ENCODE measurements around the gene RCC2.

RCC2 gene

DNA sequence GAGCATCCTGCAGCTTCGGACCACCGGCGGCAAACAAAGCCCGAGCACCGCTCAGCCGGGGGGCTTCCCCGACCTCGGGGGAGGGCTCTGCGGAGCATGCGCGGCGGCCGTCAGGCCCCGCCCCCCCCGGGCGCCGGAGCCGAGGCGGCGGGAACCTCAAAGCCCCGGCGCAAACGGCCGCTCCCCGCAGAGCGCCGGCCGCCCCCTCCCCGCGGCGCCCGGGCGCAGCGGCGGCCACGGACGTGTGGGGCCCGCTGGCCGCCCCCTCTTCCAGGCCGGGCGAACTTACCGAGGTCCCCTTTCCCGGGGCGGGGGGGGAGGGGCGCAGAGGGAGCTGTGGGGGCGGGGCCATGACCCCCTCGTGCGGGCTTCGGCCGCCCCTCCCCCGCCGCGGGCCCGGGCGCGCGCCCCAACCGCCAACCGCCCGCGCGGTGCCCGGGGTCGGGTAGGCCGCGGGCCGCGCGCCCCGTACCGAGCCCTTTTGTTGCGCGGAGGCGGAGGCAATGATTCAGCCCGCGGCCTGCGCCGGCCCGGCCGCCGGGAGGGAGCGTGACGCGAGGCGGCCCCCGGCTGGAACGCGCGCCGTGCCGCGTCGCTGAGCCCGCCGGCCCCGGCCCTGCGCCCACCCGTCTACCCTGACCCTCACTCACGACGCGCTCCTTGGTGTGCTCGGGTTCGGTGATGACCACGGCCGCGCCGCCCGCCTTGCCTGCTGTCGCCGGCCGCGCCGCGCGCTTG is 1.7 kb downstream of the RCC2 start:
- peak; percentile 10; the same call in 1 of the 2 replicates for TF ChIP-seq POLR2A (IDR thresholded peaks at IDR 0.05; ENCODE audit: low read depth, low read length)
- FAIRE-seq, result no peak
- no peak for DNase-seq (ENCODE audit: insufficient read length, low spot score)

DNA sequence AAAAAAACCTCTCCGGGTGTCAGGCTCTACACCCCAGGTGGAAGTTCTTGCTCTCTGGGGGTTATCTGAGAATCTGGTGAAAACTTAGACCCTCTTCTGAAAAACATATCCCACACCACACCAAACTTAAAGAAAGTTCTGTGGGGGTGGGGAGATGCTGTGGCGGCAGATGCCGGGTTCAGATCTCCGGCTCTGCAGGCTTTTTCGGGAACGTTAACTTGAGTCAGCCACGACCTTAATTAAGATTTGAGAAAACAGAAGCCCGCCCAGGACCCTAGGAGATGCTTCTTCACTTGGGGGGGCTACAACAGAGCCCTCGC is 2.3 kb downstream of the RCC2 start:
- FAIRE-seq (no peak), DNase-seq (ENCODE audit: insufficient read length, low spot score) (no peak)
- no peak for TF ChIP-seq POLR2A (IDR thresholded peaks at IDR 0.05; ENCODE audit: low read depth, low read length)

DNA sequence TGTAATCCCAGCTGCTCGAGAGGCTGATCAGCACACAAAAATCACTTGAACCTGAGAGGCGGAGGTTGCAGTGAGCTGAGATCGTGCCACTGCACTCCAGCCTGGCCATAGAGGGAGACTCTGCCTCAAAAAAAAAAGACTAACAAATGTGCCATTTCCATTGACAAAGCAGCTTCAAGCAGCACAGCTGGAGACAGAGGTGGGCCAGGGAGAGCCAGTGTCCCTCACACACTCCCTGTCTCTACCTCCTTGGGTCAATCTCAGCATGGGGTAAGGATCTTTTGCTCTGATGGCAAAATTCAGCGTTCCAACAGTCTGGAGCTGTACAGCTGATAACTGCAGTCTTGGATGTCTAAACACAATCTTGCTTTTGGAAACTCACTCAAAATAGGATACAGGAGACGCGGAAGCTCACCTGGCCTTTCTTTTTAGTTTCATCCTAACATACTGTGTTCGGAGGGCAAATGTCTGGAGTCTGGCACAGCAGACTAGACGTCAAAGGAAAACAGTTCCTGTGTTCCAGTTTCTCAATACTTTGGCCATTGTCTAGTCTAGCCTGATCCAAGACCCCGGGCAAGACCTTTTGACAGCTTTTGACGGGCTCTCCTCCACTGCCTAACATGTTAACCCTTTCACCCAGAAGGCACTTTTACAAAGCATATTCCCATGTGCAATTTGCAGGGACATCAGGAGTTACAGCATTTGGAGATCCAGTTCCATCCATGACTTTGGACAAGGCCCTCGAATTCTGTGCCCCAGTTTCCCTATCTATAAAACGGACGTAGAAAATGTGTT is 2.9 kb downstream of the RCC2 start:
- FAIRE-seq (no peak), DNase-seq (ENCODE audit: insufficient read length, low spot score) (no peak)
- no peak for TF ChIP-seq POLR2A (IDR thresholded peaks at IDR 0.05; ENCODE audit: low read depth, low read length)

DNA sequence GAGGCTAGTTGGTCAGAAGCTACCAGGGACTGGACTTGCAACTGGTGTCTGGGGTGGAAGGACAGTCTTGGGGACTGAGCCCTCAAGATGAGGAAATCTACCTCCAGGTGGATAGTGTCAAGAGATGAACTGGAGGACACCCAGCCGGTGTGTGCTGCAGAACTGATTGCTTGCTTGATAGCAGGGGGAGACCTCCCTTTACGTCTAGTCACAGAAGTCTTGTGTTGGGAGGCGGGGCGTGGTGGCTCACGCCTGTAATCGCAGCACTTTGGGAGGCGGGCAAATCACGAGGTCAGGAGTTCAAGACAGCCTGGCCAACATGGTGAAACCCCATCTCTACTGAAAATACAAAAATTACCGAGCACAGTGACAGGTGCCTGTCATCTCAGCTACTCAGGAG is 4.9 kb downstream of the RCC2 start:
- DNase-seq (ENCODE audit: insufficient read length, low spot score) (no peak), FAIRE-seq (no peak)

DNA sequence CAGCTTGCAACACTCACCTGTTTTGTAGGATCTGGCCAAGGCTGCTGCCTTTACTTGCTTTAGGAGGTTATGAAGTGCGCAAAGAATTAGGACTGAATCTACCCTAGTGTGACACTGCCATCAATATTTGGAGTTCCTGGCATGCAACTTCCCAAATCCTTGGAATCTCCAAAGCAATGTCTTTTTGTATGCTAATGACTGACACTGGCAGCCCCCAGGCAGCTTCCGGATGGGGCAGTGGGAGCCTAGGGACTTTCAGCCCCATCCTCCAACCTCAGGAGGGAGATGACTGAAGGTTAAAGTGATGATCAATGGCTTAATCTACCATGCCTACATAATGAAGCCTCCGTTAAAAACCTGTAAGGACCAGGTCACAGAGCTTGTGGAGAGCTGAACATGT is 5.5 kb downstream of the RCC2 start:
- DNase-seq (ENCODE audit: insufficient read length, low spot score), result no peak
- no peak for FAIRE-seq
- TF ChIP-seq POLR2A (IDR thresholded peaks at IDR 0.05; ENCODE audit: low read depth, low read length), result no peak

More for the DNA sequence above, 4.9 kb downstream of the RCC2 start:
- no peak for TF ChIP-seq POLR2A (IDR thresholded peaks at IDR 0.05; ENCODE audit: low read depth, low read length)

DNA sequence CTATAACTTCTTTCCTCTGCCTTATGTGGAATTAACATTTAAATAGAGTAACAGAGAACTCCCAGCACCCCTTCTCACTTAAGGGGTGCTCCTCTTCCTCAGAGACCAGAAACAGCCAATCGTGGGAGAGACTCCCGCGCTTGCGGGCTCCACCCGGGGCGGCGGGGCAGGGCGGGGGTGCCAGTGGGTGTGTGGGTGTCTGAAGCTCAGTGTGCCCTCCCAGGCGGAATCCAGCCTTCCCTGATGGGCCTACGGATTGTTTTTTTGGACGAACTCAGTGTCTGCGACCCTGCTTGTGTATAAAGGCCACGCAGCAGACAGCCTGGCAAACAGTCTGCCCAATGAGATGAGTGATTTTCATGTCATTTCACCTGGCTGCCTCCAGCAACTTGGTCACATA is 6.2 kb downstream of the RCC2 start:
- no peak for DNase-seq (ENCODE audit: insufficient read length, low spot score)

DNA sequence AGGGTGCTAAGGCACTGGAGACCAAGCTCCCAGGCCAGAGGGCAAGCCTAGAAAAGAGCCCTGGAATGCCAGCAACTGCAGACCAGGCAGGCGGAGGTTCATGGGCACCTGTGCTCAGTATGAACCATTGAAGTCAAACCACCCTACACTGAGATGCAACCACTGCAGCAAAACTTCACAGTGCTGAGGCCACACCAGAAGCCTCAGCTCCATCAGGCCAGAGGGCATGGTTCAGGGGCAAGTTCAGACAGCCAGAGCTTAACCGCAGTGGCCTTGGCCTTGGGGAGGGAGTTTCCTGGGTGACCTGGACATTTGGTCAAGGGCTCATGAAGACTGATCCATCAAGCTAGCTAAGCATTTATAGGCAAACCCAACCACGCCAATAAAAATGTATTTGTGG is 7.1 kb downstream of the RCC2 start:
- no peak for TF ChIP-seq POLR2A (IDR thresholded peaks at IDR 0.05; ENCODE audit: low read depth, low read length)
- FAIRE-seq, result no peak
- DNase-seq (ENCODE audit: insufficient read length, low spot score), result no peak

More for the DNA sequence above, 6.2 kb downstream of the RCC2 start:
- FAIRE-seq, result no peak
- TF ChIP-seq POLR2A (IDR thresholded peaks at IDR 0.05; ENCODE audit: low read depth, low read length), result no peak

DNA sequence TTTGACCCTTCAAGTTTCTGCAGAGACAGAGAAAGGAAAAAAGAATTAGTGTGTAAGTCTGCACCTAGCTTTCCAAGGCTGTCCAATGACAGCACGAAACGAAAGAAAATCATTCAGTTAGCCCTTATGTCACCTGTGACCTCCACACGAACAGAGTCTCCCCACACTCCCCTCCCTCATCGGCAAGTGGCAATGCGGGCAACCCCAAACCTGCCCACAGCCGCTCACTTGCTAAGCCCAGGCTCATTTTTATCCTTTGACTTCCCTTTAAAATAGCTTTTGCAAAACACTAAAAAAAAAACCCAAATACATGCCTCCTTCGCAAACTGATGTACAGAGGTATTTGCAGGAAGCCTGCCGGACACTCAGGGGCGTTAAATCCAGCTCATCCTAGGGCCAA is 10.3 kb downstream of the RCC2 start:
- no peak for FAIRE-seq

DNA sequence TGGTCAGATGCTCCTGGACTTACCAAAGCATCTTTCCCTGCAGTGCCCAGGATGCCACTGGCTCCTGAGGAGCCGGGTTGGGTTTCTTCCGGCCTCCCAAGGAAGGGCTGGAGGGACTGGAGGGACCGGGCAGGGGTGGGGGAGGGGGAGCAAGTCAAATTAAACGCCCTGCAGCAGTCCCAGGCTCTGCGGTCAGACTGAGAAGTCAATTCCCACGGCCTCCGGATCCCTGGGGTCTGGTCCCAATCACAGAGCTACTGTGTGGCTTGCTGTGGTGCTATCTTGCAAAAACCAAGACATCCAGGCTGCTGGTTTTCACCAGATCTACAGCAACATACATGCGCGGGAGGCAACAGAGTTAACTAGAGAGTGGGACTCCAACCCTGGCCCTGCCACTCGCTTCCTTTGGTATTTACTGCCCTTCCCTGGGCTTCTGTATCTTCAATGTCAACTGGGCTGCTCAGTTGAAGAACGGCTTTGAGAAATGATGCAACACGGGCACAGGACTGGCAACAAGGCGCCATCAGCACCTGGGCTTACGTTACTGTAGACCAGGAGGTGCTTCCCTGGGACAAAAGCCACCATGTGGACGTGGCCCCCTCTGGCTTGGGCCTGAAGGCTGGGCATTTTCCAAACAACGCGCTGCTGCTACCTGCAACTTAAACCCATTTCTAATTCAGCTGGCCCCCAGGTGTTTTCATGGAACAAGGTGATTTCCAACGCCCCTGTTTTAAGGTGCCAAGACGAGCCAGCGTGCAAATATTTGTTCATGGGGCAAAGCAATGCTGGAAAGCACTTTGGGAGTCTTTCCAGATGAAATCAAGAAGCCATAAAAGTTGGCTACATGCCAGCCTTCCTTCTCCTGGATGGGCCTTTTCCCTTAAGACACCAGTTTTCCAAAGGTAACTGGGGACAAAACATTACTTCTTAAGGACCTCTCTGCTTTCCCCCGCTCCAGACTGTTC is 11.5 kb downstream of the RCC2 start:
- TF ChIP-seq POLR2A (IDR thresholded peaks at IDR 0.05; ENCODE audit: low read depth, low read length), result no peak
- DNase-seq (ENCODE audit: insufficient read length, low spot score) (no peak), FAIRE-seq (no peak)

More for the DNA sequence above, 10.3 kb downstream of the RCC2 start:
- no peak for DNase-seq (ENCODE audit: insufficient read length, low spot score)
- no peak for TF ChIP-seq POLR2A (IDR thresholded peaks at IDR 0.05; ENCODE audit: low read depth, low read length)

DNA sequence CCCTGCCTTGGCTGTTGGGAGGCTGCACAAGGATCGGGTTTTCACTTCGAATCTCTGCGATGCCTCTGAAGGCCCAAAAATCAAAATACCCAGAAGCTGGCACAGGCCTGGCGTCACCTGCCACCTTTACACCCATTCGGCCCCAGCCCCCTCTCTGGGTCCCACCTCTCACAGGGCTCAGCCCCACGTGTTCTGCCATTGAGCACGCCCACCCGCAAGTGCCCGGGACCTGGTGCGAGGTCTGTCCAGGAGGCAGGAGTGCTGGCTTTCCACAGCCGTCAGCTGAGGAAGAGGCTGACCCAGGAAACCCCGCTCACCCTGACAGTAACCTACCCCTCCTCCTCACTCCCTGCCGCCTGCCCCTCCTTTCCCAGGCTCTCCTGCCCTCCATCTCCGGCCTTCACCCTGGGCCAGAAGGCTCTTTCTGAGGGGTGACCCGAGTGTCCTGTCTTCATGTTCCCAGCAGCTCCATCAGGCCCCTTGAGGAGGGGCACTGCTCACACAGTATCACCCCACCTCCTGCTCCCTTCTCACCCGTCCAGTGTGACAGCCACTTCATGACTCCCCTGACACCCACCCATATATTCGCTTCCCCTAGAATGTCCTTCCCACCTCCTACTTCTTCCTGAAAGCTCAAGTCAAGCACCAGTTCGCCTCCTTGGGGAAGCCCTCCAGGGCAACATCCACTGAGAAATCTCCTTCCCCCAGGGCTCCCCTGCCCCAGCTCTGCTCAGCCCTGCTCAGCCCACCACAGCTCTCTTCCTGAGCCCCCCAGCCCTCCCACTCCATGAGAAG is 13.5 kb downstream of the RCC2 start:
- FAIRE-seq (no peak), DNase-seq (ENCODE audit: insufficient read length, low spot score) (no peak)
- no peak for TF ChIP-seq POLR2A (IDR thresholded peaks at IDR 0.05; ENCODE audit: low read depth, low read length)

DNA sequence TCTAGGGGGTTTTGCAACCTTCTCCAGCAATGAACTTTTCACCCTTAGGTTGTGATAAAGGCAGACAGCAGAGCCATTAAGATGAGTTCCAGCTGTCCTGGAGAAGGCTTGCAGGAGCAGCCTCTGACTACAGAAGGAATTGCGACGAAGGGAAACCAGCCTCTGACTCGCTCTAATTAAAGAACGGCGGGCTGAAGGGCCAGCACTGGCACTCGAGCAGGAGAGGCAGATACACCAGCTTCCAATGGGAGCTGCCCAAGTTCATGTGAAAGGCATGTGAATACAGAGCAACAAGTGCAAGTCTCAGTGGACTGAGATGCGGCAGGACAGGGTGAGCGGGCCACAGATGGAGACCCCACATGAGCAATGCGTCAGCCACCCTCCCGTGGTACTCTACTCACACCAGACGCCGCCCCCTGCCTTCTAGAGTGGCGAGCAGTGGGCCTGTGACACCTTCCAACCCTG is 15.7 kb downstream of the RCC2 start:
- TF ChIP-seq POLR2A (IDR thresholded peaks at IDR 0.05; ENCODE audit: low read depth, low read length), result no peak
- DNase-seq (ENCODE audit: insufficient read length, low spot score) (no peak), FAIRE-seq (no peak)

DNA sequence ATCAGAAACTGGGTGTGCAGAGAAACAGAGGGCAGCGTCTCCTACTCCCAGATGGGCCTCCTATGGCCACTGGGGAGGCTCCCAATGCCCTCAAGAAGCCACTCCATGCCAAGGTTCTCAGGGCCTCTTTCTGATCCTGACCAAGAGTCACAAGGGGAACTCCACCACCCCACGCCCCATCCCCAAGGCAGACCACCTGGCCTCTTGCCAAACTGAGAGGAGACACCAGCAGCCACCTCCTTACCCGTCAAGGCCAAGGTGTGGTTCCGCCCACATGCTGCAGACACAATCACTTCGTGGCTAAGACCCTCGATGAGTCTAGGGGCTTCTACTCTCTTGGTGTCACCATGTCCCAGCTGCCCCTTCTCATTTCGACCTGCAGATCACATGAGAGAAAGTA is 17.0 kb downstream of the RCC2 start:
- TF ChIP-seq POLR2A (IDR thresholded peaks at IDR 0.05; ENCODE audit: low read depth, low read length), result no peak
- FAIRE-seq, result no peak

DNA sequence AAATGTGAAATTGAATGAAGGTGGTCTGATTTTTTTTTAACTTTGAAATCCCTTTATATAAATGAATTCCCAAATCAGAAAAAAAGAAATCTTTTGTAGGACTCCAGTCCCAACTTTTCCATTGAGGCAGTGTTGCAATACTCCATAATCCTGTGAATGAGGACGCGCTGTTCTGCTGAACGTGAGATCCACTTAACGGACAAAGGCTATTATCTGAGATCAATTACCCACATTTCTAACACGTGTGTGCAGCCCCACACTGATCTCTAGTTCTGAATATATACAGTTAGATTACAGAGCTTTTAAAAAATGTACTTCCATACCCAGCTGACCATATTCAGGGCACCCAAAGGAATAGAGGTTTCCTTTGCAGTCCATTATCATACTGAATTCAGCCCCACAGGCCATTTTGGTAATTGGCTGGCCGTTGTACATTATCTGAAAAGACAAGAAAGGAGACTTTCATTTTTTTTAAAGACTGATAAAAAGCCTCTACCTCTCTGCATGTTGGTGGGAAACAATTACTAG is 19.0 kb downstream of the RCC2 start:
- no peak for DNase-seq (ENCODE audit: insufficient read length, low spot score)
- TF ChIP-seq POLR2A (IDR thresholded peaks at IDR 0.05; ENCODE audit: low read depth, low read length), result no peak
- no peak for FAIRE-seq

More for the DNA sequence above, 17.0 kb downstream of the RCC2 start:
- DNase-seq (ENCODE audit: insufficient read length, low spot score), result no peak
